ENCODE data around the gene BCAR3. TPM values are rescaled to one million over a fixed set of nuclear protein-coding genes. Genes with fewer than 3 reads are reported as not detected.
A peak's percentile ranks its signal among the peaks of the same experiment; 100 is the strongest.

BCAR3 gene
- total RNA-seq, 1 donor from 2014 or later: 9.2 TPM

GRCh38 chr1:93608187-93609109 is 73.2 kb downstream of the BCAR3 start:
- peaks cover 61% of the 10 kb centered on the region for H3K4me1 Mint-ChIP-seq
- DNase-seq (ENCODE audit: low spot score in 2 of 2, unreplicated experiment in 2 of 2): no peak
- H3K36me3 Mint-ChIP-seq: no peaks in the 10 kb centered on the region

GRCh38 chr1:93607814-93608186 is 73.8 kb downstream of the BCAR3 start:
- H3K4me3 Mint-ChIP-seq: no peak overlapping the region
- no peak for DNase-seq (ENCODE audit: low spot score in 2 of 2, unreplicated experiment in 2 of 2)
- H3K27me3 Mint-ChIP-seq (ENCODE audit: low read depth): no peaks in the 10 kb centered on the region
- TF ChIP-seq CTCF (IDR thresholded peaks at IDR 0.05; ENCODE audit: unreplicated experiment): no peak
- H3K36me3 Mint-ChIP-seq: no peaks in the 10 kb centered on the region
- no peak overlapping the region for H3K27ac Mint-ChIP-seq
- H3K4me1 Mint-ChIP-seq: peaks cover 56% of the 10 kb centered on the region
- H3K9me3 Mint-ChIP-seq: no peaks in the 10 kb centered on the region

More at GRCh38 chr1:93608187-93609109, 73.2 kb downstream of the BCAR3 start:
- no peak overlapping the region for H3K4me3 Mint-ChIP-seq
- no peaks in the 10 kb centered on the region for H3K27me3 Mint-ChIP-seq (ENCODE audit: low read depth)
- peak overlapping the region; percentile 60 for H3K27ac Mint-ChIP-seq
- no peaks in the 10 kb centered on the region for H3K9me3 Mint-ChIP-seq
- no peak for TF ChIP-seq CTCF (IDR thresholded peaks at IDR 0.05; ENCODE audit: unreplicated experiment)

- H3K9me3 Mint-ChIP-seq: no peaks in the 10 kb centered on the region
Measured at GRCh38 chr1:93605812-93606512, 75.7 kb downstream of the BCAR3 start.

GRCh38 chr1:93605026-93605568 is 76.5 kb downstream of the BCAR3 start:
- DNase-seq (ENCODE audit: low spot score in 2 of 2, unreplicated experiment in 2 of 2): no peak
- no peak for TF ChIP-seq CTCF (IDR thresholded peaks at IDR 0.05; ENCODE audit: unreplicated experiment)
- no peaks in the 10 kb centered on the region for H3K27me3 Mint-ChIP-seq (ENCODE audit: low read depth)
- H3K9me3 Mint-ChIP-seq: no peaks in the 10 kb centered on the region
- H3K27ac Mint-ChIP-seq: no peak overlapping the region
- H3K4me1 Mint-ChIP-seq: peaks cover 46% of the 10 kb centered on the region
- H3K36me3 Mint-ChIP-seq: no peaks in the 10 kb centered on the region
- no peak overlapping the region for H3K4me3 Mint-ChIP-seq

More at GRCh38 chr1:93605812-93606512, 75.7 kb downstream of the BCAR3 start:
- H3K4me3 Mint-ChIP-seq: no peak overlapping the region
- H3K27ac Mint-ChIP-seq: no peak overlapping the region
- no peak for TF ChIP-seq CTCF (IDR thresholded peaks at IDR 0.05; ENCODE audit: unreplicated experiment)
- H3K4me1 Mint-ChIP-seq: peaks cover 46% of the 10 kb centered on the region
- no peak for DNase-seq (ENCODE audit: low spot score in 2 of 2, unreplicated experiment in 2 of 2)
- H3K27me3 Mint-ChIP-seq (ENCODE audit: low read depth): no peaks in the 10 kb centered on the region
- H3K36me3 Mint-ChIP-seq: no peaks in the 10 kb centered on the region

GRCh38 chr1:93604411-93604810 is 77.2 kb downstream of the BCAR3 start:
- DNase-seq (ENCODE audit: low spot score in 2 of 2, unreplicated experiment in 2 of 2): no peak
- Mint-ChIP-seq H3K27ac (peak overlapping the region; percentile 4), H3K27me3 (ENCODE audit: low read depth) (no peaks in the 10 kb centered on the region), H3K4me1 (peaks cover 44% of the 10 kb centered on the region), H3K4me3 (no peak overlapping the region), H3K36me3 (no peaks in the 10 kb centered on the region), H3K9me3 (no peaks in the 10 kb centered on the region)
- TF ChIP-seq CTCF (IDR thresholded peaks at IDR 0.05; ENCODE audit: unreplicated experiment): no peak
